Erythroblast (primary cell): ENCODE measurements around the gene NR1D2.

Experiments used
- GATA1 ChIP-seq: IDR thresholded peaks from 2 replicates; pipeline ENCODE4 v1.6.1; 2011; ENCODE audit warnings: low read depth, mild to moderate bottlenecking, control low read depth, low read length, moderate library complexity
- POLR2A ChIP-seq: IDR thresholded peaks from 2 replicates; pipeline ENCODE4 v1.6.1; 2011; ENCODE audit warnings: mild to moderate bottlenecking, low read length

DNA sequence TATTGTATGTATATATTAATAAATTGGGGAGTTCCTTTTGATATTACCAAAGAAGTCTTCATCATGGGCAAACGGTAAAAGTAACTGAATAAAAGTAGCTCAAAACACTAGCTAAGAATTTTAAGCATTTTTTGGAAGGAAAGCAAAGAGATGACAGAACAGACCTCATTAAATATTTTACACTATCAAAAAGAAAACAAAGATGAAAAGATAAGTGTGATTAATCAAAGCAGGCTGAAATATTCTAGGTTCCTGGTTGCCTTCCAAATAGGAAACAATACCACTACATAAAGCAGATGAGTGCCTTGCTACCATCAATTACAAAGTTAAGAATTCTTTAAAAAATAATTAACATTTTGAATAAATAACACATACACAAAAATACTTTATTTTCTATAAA is 31.9 kb upstream of the NR1D2 start:
- TF ChIP-seq POLR2A (no peak), GATA1 (no peak)
